Skeletal muscle cell (primary cell): ENCODE results near the gene PHLPP1.
A peak's percentile ranks its signal among the peaks of the same experiment; 100 is the strongest.
"Not testable (repeated sequence)": the region's sequence is repeated elsewhere in the genome, so short reads cannot be mapped to it uniquely, and the experiment has no call there.

ENCODE experiments used
- DNase-seq: peaks from one replicate; pipeline ENCODE4 v3.0.0-alpha.2; 2010; ENCODE audit warnings: low read depth
- H3K4me3 ChIP-seq: 2 replicates; pipeline ENCODE4 v1.5.1; 2011; ENCODE audit warnings: low read depth, mild to moderate bottlenecking, control low read depth, low read length, moderate library complexity

Gene PHLPP1

DNA sequence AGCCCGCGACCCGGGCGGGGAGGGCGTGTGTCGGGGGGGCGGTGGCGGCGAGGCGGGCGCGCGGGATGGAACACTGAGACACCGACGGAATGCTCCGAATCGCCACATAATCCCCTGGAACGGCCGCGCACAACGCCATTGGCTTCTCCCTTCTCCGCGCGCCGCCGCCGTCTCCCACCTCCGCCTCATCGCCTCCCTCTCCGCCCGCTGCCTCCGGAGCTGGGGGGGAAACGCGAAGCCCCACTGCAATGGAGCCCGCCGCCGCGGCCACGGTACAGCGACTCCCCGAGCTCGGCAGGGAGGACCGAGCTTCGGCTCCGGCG, at the start of gene PHLPP1:
Gene PHLPP1 (plus strand): TSS at position 106 of the 323 bp plus-strand sequence. CDS start 143 bp downstream, at position 249.
- no peak for DNase-seq
- H3K4me3 ChIP-seq: peak within 1 kb of the TSS; percentile 63

DNA sequence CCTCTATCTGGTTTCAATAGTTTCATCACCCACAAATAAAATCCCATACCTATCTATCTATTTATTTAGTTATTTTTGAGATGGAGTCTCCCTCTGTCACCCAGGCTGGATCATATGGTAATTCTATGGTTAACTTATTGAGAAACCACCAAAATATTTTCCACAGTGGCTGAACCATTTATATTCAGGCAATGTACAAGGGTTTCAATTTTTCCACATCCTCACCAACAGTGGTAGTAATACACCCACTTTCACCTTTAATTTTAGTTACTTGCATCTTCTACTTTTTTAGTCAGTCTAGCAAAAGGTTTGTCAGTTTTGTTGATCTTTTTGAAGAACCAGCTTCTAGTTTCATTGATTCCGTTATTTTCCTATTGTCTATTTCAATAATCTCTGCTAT, 46.1 kb upstream of the PHLPP1 start:
- H3K4me3 ChIP-seq: no peak overlapping the region
- no peak for DNase-seq

DNA sequence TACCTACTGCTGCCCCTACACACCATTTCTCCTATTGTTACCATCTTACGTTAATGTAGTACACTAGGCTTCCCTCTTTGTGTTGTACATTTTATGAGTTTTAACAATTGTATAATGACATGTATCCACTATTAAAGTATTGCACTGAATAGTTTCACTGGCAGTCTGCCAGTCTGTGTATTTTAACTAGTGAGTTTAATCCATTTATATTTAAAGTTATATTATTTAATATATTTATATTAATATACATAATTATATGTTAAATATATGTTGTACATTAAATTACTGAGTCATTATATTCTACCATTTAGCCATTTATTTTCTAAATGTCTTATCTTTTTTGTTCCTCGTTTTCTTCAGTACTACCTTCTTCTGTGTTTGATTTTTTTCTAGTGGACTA, 44.8 kb upstream of the PHLPP1 start:
- DNase-seq: no peak

DNA sequence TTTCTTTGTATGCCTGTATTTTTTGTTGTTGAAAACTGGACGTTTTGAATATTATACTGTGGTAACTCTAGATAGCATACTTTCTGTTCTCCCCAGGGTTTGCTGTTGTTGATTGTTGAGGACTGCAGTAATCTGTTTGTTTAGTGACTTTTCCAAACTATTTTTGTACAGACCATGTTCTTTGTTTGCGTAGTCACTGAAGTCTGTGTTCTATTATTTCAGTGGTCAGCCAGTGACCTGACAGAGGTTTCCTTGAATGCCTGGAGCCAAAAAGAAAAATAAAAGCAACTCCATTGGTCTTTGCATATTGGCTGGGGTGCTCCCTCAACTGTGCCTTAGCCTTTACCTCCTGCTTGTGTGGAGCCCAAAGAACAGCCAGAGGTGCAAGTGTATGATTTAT, 42.7 kb upstream of the PHLPP1 start:
- DNase-seq: no peak

More for the DNA sequence above, 44.8 kb upstream of the PHLPP1 start:
- H3K4me3 ChIP-seq: no peak overlapping the region

DNA sequence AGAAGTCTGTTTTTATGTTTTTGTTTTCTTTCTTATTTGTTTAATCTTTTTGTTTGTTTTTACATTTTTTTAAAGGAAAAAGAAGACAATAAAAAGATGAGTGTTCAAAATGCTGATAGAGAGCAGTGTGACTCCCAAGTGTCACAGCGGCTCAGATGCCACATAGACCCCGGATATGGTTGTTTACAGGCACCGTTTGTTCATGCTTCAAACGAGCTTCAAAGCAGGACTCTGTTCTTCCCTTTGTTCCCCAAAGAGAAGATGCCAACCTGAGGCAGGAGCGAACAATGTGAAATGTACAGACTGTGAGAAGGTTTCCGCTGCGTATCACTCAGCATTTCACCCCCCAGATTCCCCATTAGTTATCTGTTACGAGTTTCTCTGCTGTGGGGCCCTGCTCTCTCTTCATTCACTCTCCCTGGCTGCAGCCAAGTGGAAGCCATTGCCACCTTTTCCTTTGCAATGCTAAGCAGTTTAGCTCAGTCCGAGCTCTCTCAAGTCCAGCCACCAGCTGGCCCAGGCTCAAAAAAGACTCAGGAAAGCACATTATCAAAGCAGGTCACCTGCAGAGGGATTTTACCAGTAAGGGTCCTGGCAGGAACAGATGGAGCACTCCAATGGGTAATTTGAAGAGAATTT, 36.4 kb upstream of the PHLPP1 start:
- H3K4me3 ChIP-seq: no peak overlapping the region
- DNase-seq: no peak

More for the DNA sequence above, 42.7 kb upstream of the PHLPP1 start:
- no peak overlapping the region for H3K4me3 ChIP-seq

DNA sequence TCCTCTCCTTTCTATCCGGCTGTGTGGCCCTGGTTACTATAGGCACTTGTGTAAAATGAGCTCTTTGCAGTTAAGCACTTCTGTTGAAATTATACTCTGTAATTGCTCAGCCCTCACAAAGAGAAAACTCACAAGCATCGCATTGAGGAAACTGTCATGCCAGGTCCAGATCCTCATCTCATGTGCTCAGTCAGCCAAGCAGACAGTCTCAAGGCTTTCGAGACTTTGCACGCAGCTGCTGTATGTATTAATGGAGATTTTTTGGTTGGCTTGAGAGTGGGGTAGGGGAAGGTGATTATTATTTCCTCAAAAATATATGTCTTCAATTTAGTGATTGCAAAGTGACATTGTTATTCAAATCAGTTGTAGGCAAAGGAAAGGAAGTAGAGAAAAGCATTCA, 33.0 kb upstream of the PHLPP1 start:
- DNase-seq: no peak

DNA sequence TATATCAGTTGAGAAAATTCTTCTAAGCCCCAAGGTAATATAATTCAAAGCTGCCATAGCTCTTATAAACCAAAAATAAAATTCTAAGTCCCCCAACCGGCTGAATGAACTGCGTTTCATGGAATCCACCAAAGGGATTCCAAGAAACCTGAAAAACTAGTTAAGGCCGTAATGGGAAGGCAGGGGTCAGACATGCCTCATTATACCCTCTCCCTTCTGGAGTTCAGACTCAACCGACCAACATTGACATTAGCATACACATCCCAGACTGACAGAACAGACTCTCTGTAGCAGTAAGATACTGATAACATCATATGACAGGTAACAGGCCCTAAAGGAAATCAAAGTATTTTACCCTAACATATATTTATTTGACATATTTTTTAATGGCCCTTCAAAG, 31.4 kb upstream of the PHLPP1 start:
- DNase-seq: no peak
- no peak overlapping the region for H3K4me3 ChIP-seq

More for the DNA sequence above, 33.0 kb upstream of the PHLPP1 start:
- H3K4me3 ChIP-seq: no peak overlapping the region

DNA sequence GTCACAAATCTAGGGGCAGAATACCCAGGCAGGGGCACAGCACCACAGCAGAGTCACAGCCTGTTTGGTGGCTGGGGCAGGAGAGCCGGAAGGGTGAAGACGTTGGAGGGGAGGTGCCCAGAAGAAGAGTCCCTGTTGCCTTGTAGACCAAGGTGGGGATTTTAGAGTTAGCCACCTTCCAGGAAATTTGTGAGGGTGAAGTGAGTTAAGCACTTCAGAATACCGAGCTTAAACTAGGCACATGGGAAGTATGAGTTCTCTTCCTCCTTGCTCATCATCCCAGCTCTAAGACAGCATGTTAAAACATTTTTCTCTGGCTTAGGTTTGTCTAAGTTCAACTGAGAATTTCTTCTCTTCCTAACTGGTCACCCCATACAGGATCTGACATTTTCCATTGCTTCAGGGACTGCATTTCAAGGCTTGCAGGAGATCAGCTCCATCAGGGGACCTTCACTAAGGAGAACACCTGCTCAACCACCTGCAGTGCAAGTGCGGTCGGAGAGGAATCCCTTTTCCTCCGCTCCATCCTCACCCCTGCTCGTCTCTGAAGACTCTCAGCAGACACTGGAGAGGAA, 26.5 kb upstream of the PHLPP1 start:
- no peak overlapping the region for H3K4me3 ChIP-seq

DNA sequence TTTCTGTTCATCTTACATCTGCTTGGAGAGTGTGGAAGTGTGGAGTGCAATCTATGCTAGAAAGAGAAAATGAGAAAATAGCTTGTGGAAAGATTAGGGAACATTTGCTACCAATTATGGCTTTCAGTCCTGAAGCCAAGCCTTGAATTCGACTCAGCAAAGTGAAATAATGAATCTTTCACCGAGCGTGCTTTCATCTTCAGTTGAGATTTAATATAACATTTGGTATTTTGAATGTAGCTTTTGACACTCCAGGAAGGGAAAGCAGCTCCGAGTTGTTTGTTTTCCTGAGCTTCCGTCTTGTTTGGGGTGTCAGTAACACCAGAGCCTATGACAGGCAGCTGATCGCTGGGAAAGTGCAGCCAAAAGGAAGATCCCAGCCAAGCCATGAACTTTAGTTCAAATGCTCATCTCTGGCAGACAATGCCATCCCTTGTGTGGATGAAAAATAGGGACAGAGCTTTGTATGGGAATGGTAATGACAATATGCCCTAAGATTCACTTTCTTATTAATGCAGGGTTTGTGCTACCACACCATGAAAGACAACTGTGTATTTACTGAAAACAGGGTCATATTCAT, 25.0 kb upstream of the PHLPP1 start:
- no peak overlapping the region for H3K4me3 ChIP-seq
- no peak for DNase-seq

More for the DNA sequence above, 26.5 kb upstream of the PHLPP1 start:
- no peak for DNase-seq

DNA sequence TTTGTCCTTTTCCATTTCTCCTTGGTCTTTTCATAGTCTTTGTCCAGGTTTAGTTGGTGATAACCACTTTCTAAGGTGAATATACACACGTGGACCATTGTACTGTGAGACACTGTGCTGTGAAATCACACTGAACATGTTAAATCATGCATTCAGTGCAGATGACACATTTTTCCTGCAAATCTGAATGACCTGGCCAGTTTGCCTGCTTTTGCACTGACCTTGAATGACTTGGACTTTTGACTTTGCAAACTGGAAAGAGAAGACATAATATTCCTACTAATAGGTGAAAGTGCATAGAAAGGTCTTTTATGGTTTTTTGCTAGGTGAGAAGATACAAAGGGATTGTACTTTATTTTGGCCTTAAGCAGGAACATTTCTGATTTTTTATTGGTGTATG, 21.7 kb upstream of the PHLPP1 start:
- DNase-seq: no peak

DNA sequence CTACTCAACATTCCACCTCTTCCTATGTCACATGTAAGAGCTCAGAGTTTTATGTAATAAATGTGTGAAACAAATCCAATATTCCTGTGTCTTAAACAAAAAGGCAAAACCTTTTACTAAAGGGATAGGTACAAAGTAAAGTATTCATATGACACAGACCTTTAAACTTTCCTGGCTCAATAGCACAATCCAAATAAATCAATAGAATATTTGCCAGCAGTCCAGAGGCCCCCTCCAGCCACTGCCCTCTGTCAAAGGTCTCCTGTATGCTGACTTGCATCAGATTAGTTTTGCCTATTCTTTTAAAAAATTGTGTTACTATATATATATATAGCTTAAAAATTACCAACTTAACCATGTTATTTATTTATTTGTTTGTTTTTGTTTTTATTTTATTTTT, 17.7 kb upstream of the PHLPP1 start:
- DNase-seq: no peak
- H3K4me3 ChIP-seq: no peak overlapping the region

More for the DNA sequence above, 21.7 kb upstream of the PHLPP1 start:
- H3K4me3 ChIP-seq: no peak overlapping the region

DNA sequence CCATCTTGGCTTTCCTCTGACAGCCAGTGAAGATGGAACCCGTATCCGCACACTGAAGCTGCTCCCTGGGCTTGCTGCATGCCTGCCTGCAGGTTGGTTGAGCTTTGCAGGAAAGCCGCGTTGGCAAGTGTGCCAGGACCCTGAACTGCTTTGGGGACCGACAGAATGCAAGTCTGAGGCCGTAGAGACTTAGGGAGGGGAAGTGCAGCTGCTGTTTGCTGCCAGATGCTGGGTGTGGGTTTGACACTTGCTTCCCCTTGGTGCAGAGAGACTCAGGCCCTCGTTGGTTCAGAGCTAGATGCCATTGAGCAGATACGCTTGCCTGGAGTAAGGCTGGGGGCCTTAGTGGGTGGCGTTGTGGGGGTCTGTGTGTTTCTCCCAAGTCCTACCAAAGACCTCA, 13.1 kb upstream of the PHLPP1 start:
- H3K4me3 ChIP-seq: no peak overlapping the region
- no peak for DNase-seq

DNA sequence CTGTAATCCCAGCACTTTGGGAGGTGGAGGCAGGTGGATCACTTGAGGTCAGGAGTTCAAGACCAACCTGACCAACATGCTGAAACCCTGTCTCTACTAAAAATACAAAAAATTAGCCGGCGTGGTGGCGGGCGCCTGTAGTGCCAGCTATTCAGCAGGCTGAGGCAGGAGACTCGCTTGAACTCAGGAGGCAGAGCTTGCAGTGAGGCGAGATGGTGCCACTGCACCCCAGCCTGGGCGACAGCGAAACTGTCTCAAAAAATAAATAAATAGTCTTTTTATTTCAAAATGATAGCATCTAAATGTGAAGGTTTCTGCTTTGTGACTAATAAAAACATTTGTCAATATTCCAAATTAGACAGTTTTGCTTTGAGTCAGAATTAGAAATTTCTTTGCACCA, 8.5 kb upstream of the PHLPP1 start:
- DNase-seq, H3K4me3 ChIP-seq: not testable (repeated sequence)

DNA sequence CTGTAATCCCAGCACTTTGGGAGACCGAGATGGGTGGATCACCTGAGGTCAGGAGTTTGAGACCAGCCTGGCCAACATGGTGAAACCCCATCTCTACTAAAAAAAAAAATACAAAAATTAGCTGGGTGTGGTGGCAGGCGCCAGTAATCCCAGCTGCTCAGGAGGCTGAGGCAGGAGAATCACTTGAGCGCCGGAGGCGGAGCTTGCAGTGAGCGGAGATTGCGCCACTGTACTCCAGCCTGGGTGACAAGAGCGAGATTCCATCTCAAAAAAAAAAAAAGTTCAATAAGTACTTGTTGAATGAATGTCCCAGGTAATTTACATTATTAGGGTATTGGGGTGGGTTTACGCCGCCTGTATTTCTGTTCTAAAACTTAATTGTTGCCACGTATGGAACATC, 5.4 kb upstream of the PHLPP1 start:
- H3K4me3 ChIP-seq, DNase-seq: not testable (repeated sequence)

DNA sequence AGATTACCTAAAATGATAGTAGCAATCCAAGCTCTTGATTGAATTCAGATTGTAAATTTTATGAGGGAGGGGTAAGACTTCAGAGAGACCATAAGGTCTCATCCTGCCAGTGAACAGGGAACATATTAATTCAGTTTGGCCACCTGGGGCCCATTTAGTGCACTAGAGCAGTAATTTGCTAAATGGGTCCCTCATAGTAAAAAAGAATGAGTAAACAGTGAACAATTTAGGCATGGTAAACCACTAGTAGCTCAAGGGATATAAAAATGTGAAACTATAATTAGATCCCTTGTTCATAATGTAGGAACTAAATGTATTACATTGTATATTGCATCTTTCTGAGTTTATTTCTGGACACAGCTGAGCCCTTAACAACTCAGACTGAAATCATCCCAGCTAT, 4.9 kb upstream of the PHLPP1 start:
- no peak for DNase-seq
- H3K4me3 ChIP-seq: no peak overlapping the region

DNA sequence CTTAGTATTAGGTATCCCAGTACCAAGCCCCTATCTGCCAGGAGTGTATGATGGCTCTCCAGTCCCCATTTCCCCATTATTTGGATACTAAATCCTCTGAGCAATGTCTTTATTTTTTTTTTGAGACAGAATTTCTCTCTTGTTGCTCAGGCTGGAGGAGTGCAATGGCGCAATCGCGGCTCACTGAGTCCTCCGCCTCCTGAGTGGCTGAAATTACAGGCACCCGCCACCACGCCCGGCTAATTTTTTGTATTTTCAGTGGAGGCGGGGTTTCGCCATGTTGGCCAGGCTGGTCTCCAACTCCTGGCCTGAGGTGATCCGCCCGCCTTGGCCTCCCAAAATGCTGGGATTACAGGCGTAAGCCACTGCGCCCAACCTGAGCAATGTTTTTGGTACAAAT, 3.6 kb upstream of the PHLPP1 start:
- no peak for DNase-seq
- no peak overlapping the region for H3K4me3 ChIP-seq

DNA sequence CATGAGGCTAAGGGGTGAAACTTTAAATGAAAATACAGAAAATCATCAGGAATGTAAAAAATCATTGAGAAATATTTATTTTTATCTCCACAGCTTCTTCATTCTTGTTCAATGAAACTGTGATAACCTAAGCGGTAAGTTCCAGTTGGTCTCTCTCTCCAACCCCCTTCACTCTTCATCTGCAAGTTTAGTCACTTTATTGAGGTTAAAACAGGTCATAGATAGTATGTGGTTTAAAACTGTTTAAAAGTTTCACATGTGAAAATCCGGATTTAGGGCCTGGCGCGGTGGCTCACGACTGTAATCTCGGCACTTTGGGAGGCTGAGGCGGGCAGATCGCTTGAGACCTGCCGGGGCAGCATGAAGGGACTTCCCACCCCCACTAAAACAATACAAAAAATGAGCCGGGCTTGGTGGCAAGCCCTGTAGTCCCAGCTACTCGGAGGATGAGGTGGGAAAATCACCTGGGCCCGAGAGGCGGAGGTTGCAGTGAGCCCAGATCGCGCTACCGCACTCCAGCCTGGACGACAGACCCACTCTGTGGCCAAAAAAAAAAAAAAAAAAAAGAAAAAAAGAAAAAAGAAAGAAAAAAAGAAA, 1.6 kb upstream of the PHLPP1 start:
- DNase-seq: no peak
- H3K4me3 ChIP-seq: no peak overlapping the region

DNA sequence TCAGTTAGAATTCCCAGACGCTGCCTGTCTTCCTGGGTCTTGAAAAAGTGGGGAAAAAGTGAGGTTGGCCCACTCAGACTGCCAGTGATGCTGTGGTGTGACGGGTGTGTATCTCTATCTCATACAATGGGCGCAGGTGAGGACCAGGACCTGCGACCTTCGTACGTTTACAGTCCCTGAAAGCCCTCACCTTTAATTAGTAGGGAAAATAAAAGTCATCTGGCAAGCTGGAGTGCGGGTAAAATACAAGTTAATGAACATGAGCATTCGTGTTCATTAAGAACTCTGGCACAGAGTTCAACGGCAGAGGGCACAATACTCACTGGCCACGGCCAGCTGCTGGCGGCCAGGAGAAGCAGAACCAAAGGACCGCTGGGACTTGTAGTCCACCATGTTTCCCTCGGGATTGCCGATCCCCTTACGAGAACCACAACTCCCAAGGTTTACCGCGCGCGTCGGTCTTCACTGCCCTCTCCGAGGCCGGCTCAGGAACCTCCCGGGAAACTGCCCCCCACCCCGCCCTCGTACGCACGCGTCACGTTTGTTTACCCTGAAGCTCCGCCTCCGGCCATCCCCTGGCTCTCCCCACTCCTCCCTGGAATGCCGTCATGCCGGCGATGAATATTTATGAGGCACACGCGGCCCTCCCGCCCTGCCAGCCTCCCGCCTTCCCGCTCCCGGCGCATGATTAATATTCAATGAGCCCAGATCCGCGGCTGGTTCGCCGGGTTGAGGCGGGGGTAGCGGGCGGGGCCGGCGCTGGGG, 488 bp upstream of the PHLPP1 start:
- peak overlapping the region; percentile 60 for H3K4me3 ChIP-seq
- peak; percentile 100 for DNase-seq

DNA sequence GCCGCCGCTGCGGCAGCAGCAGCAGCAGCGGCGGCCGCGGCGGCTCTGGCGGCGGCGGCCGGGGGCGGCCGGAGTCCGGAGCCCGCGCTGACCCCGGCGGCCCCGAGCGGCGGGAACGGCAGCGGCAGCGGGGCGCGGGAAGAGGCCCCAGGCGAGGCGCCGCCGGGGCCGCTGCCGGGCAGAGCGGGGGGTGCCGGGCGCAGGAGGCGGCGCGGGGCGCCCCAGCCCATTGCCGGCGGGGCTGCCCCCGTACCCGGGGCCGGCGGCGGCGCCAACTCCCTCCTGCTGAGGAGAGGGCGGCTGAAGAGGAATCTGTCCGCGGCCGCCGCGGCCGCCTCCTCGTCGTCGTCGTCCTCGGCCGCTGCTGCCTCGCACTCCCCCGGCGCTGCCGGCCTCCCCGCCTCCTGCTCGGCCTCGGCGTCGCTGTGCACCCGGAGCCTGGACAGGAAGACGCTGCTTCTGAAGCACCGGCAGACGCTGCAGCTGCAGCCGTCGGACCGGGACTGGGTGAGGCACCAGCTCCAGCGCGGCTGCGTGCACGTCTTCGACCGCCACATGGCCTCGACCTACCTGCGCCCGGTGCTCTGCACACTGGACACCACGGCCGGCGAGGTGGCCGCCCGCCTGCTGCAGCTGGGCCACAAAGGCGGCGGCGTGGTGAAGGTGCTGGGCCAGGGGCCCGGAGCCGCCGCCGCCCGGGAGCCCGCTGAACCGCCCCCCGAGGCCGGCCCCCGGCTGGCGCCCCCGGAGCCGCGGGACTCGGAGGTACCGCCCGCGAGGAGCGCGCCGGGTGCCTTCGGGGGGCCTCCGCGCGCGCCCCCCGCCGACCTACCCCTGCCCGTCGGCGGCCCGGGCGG, 646 bp downstream of the PHLPP1 start:
- no peak for DNase-seq
- H3K4me3 ChIP-seq: peak overlapping the region; percentile 63
